GM19438 (cell line): Measurements from ENCODE around the gene DPCD.

Experiments
- ATAC-seq: cut with Tn5 transposase; IDR thresholded peaks from one replicate; pipeline ENCODE4 v1.9.1; 2021; ENCODE audit warnings: low read depth; ENCODE audit not compliant: unreplicated experiment

DPCD gene

GRCh38 chr10:101566333-101567164 lies 21.6 kb upstream of the DPCD start:
- no peak for ATAC-seq

- no peak for ATAC-seq
Measured at GRCh38 chr10:101567165-101568006, 20.7 kb upstream of the DPCD start.

- ATAC-seq: no peak
Measured at GRCh38 chr10:101568054-101568745, 19.9 kb upstream of the DPCD start.

GRCh38 chr10:101569323-101569621 lies 18.8 kb upstream of the DPCD start:
- ATAC-seq: no peak

GRCh38 chr10:101569622-101570427 lies 18.3 kb upstream of the DPCD start:
- peak; percentile 70 for ATAC-seq

- ATAC-seq: peak; percentile 10
Measured at GRCh38 chr10:101570428-101571270, 17.5 kb upstream of the DPCD start.

- ATAC-seq: no peak
Measured at GRCh38 chr10:101571271-101571925, 16.7 kb upstream of the DPCD start.

GRCh38 chr10:101572126-101572525 lies 16.0 kb upstream of the DPCD start:
- no peak for ATAC-seq

GRCh38 chr10:101572785-101573184 lies 15.3 kb upstream of the DPCD start:
- ATAC-seq: no peak

GRCh38 chr10:101573885-101574753 lies 14.0 kb upstream of the DPCD start:
- ATAC-seq: no peak

- no peak for ATAC-seq
Measured at GRCh38 chr10:101575091-101575490, 13.0 kb upstream of the DPCD start.

GRCh38 chr10:101575580-101576210 lies 12.4 kb upstream of the DPCD start:
- ATAC-seq: no peak

- no peak for ATAC-seq
Measured at GRCh38 chr10:101576211-101576863, 11.8 kb upstream of the DPCD start.

- ATAC-seq: no peak
Measured at GRCh38 chr10:101577121-101577871, 10.8 kb upstream of the DPCD start.

- no peak for ATAC-seq
Measured at GRCh38 chr10:101578192-101578591, 9.9 kb upstream of the DPCD start.

- ATAC-seq: no peak
Measured at GRCh38 chr10:101578803-101579515, 9.2 kb upstream of the DPCD start.
